ENCODE measurements around the gene MGAT3.

- TF ChIP-seq CTCF (IDR thresholded peaks at IDR 0.05; ENCODE audit: extremely low read depth in 1 of 2, insufficient read depth in 1 of 2, low read depth in 1 of 2, low read length in 2 of 2) (no peak), POLR2A (IDR thresholded peaks at IDR 0.05; ENCODE audit: low read depth, low read length) (no peak), MYC (IDR thresholded peaks at IDR 0.05; ENCODE audit: low read depth, low read length) (no peak), POLR2AphosphoS5 (IDR thresholded peaks at IDR 0.05; ENCODE audit: insufficient read depth, low read depth, low read length) (no peak)
Measured at GRCh38 chr22:39431216-39431801, 25.5 kb upstream of the MGAT3 start.

All from endothelial cell of umbilical vein (primary cell).